ENCODE data around the gene TCP11. TPM values are rescaled to one million over a fixed set of nuclear protein-coding genes. Genes with fewer than 3 reads are reported as not detected.

The TCP11 gene
- total RNA-seq, 1 experiment from 2014 or later, result not detected

GRCh38 chr6:35181308-35181932, 40.3 kb upstream of the TCP11 start:
- no peak overlapping the region for H3K4me3 ChIP-seq (ENCODE audit: low read depth in 2 of 2, low read length in 2 of 2)
- H3K4me1 ChIP-seq (ENCODE audit: control insufficient read depth, insufficient read depth, low read length), result peaks cover 11% of the 10 kb centered on the region
- H3K27ac ChIP-seq (ENCODE audit: low read length), result no peak overlapping the region; the same call in 1 of the 2 replicates
- ChIA-PET POLR2A (no interaction called here), CTCF (no interaction called here)
- no peak for ATAC-seq
- no peak for TF ChIP-seq SIN3A (IDR thresholded peaks at IDR 0.05; ENCODE audit: borderline replicate concordance, insufficient read depth, low read depth, low read length)
- TF ChIP-seq CTCF (IDR thresholded peaks at IDR 0.05), result no peak
- TF ChIP-seq POLR2AphosphoS5 (IDR thresholded peaks at IDR 0.05; ENCODE audit: low read depth, low read length), result no peak
- TF ChIP-seq REST (IDR thresholded peaks at IDR 0.05; ENCODE audit: insufficient read depth in 1 of 2, low read depth in 2 of 2, low read length in 1 of 2), result no peak
- no peak for TF ChIP-seq TCF7L2 (IDR thresholded peaks at IDR 0.05; ENCODE audit: low read depth, low read length)
- H3K27me3 ChIP-seq (ENCODE audit: control insufficient read depth, insufficient read depth, low read length), result no peaks in the 10 kb centered on the region
- BruUV-seq (replicated peaks), result no TSS peak
- intact Hi-C loops (cut with micrococcal nuclease; ENCODE audit: unreplicated experiment), result no loop called here
- no peaks in the 10 kb centered on the region for H3K36me3 ChIP-seq (ENCODE audit: control insufficient read depth, insufficient read depth, low read length)
- in situ Hi-C loops (cut with HindIII; ENCODE audit: low pct_unique_long_range_greater_than_20kb, low sequenced_read_pairs), result no loop called here
- no peaks in the 10 kb centered on the region for H3K9me3 ChIP-seq (ENCODE audit: control insufficient read depth, insufficient read depth, low read depth, low read length)
- DNase-seq (ENCODE audit: low read depth, low spot score), result no peak

GRCh38 chr6:35179901-35180535, 38.9 kb upstream of the TCP11 start:
- Histone ChIP-seq H3K36me3 (ENCODE audit: control insufficient read depth, insufficient read depth, low read length) (no peaks in the 10 kb centered on the region), H3K4me1 (ENCODE audit: control insufficient read depth, insufficient read depth, low read length) (peaks cover 5% of the 10 kb centered on the region), H3K9me3 (ENCODE audit: control insufficient read depth, insufficient read depth, low read depth, low read length) (no peaks in the 10 kb centered on the region), H3K4me3 (ENCODE audit: low read depth in 2 of 2, low read length in 2 of 2) (no peak overlapping the region), H3K27ac (ENCODE audit: low read length) (no peak overlapping the region), H3K27me3 (ENCODE audit: control insufficient read depth, insufficient read depth, low read length) (no peaks in the 10 kb centered on the region)
- ATAC-seq, result no peak
- in situ Hi-C loops (cut with HindIII; ENCODE audit: low pct_unique_long_range_greater_than_20kb, low sequenced_read_pairs), result no loop called here
- TF ChIP-seq SIN3A (IDR thresholded peaks at IDR 0.05; ENCODE audit: borderline replicate concordance, insufficient read depth, low read depth, low read length) (no peak), CTCF (IDR thresholded peaks at IDR 0.05) (no peak), POLR2AphosphoS5 (IDR thresholded peaks at IDR 0.05; ENCODE audit: low read depth, low read length) (no peak), REST (IDR thresholded peaks at IDR 0.05; ENCODE audit: insufficient read depth in 1 of 2, low read depth in 2 of 2, low read length in 1 of 2) (no peak), TCF7L2 (IDR thresholded peaks at IDR 0.05; ENCODE audit: low read depth, low read length) (no peak)
- ChIA-PET POLR2A (no interaction called here), CTCF (no interaction called here)
- no TSS peak for BruUV-seq (replicated peaks)
- DNase-seq (ENCODE audit: low read depth, low spot score), result no peak
- intact Hi-C loops (cut with micrococcal nuclease; ENCODE audit: unreplicated experiment), result no loop called here
